Transverse colon (tissue), 4 donors: ENCODE measurements around the gene TTC21A.
"Not testable (repeated sequence)": the region's sequence is repeated elsewhere in the genome, so short reads cannot be mapped to it uniquely, and the experiment has no call there.

ENCODE experiments used
- EP300 ChIP-seq: sonication (generic); formaldehyde crosslinking; IDR thresholded peaks from one replicate; pipeline ENCODE4 v1.6.1; 2017; ENCODE audit warnings: antibody characterized with exemption, low read depth
- POLR2A ChIP-seq: fragments of 450-650 bp; IDR thresholded peaks from one replicate; pipeline ENCODE4 v1.6.1; 2016; ENCODE audit warnings: antibody characterized with exemption, mild to moderate bottlenecking, moderate library complexity
- POLR2AphosphoS5 ChIP-seq, 3 donors: sonication (generic); formaldehyde crosslinking; IDR thresholded peaks; one replicate each; pipeline ENCODE4 v1.6.1; 2016; ENCODE audit warnings: antibody characterized with exemption in 3 of 3
- TF ChIP-seq, protein P1 (sequence below), 5 experiments: fragments of 200-600 bp in 3 of 5; fragments of 450-650 bp in 2 of 5; sonication (generic) in 3 of 5; IDR thresholded peaks; 1 replicate in 2 of 5; 2 replicates in 3 of 5; pipeline ENCODE4 v1.5.1; 2016 to 2017; ENCODE audit warnings: antibody characterized with exemption in 5 of 5, inconsistent platforms in 3 of 5, mild to moderate bottlenecking in 2 of 5, moderate library complexity in 1 of 5

DNA sequence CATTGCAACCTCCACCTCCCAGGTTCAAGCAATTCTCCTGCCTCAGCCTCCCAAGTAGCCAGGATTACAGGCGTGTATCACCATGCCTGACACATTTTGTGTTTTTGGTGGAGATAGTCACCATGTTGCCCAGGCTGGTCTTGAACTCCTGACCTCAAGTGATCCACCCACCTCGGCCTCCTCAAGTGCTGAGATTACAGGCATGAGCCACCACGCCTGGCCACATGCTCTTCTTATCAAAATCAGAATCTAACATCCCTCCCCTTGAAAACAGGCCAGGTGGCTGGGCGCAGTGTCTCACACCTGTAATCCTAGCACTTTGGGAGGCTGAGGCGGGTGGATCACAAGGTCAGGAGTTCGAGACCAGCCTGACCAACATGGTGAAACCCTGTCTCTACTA lies 63.4 kb downstream of the TTC21A start:
- TF ChIP-seq, protein P1, sequence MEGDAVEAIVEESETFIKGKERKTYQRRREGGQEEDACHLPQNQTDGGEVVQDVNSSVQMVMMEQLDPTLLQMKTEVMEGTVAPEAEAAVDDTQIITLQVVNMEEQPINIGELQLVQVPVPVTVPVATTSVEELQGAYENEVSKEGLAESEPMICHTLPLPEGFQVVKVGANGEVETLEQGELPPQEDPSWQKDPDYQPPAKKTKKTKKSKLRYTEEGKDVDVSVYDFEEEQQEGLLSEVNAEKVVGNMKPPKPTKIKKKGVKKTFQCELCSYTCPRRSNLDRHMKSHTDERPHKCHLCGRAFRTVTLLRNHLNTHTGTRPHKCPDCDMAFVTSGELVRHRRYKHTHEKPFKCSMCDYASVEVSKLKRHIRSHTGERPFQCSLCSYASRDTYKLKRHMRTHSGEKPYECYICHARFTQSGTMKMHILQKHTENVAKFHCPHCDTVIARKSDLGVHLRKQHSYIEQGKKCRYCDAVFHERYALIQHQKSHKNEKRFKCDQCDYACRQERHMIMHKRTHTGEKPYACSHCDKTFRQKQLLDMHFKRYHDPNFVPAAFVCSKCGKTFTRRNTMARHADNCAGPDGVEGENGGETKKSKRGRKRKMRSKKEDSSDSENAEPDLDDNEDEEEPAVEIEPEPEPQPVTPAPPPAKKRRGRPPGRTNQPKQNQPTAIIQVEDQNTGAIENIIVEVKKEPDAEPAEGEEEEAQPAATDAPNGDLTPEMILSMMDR (IDR thresholded peaks at IDR 0.05), result not testable (repeated sequence)
- not testable (repeated sequence) for TF ChIP-seq POLR2A; POLR2AphosphoS5 (IDR thresholded peaks at IDR 0.05); EP300
